SU-DHL-6 (cell line): ENCODE results near the gene AP5B1.

Source experiments
- H2AFZ ChIP-seq: fragments of 200-600 bp; sonication (generic); 2 replicates; pipeline ENCODE4 v1.6.1; 2014; ENCODE audit warnings: low read depth, mild to moderate bottlenecking, moderate library complexity, mixed read lengths, antibody characterized with exemption, low read length; ENCODE audit not compliant: severe bottlenecking
- H3F3A ChIP-seq: fragments of 200-600 bp; shearing (Covaris generic); 2 replicates; pipeline ENCODE4 v1.6.0; 2016; ENCODE audit warnings: antibody characterized with exemption, mild to moderate bottlenecking; ENCODE audit not compliant: insufficient read depth
- H3K27ac ChIP-seq: fragments of 200-600 bp; sonication (generic); 2 replicates; pipeline ENCODE4 v1.5.1; 2016; ENCODE audit warnings: low read depth, mild to moderate bottlenecking, low read length, moderate library complexity, mixed read lengths
- H3K27me3 ChIP-seq: fragments of 200-600 bp; sonication (generic), shearing (Covaris generic); 2 replicates; pipeline ENCODE4 v1.6.0; 2014; ENCODE audit warnings: mild to moderate bottlenecking, low read length
- H3K36me3 ChIP-seq: fragments of 200-600 bp; sonication (generic); 2 replicates; pipeline ENCODE4 v1.6.1; 2014; ENCODE audit warnings: mild to moderate bottlenecking, low read length, mixed read lengths
- H3K4me2 ChIP-seq: fragments of 300-600, 200-600 bp; shearing (Covaris generic), sonication (generic); 2 replicates; pipeline ENCODE4 v1.6.0; 2014; ENCODE audit warnings: low read length, low read depth, mild to moderate bottlenecking; ENCODE audit not compliant: poor library complexity, severe bottlenecking
- H3K4me3 ChIP-seq: fragments of 200-600 bp; sonication (generic); 2 replicates; pipeline ENCODE4 v1.5.1; 2014; ENCODE audit warnings: antibody characterized with exemption, low read length, mild to moderate bottlenecking, mixed read lengths; ENCODE audit not compliant: insufficient read depth, poor library complexity, severe bottlenecking
- H3K79me2 ChIP-seq: fragments of 200-600 bp; sonication (generic); 2 replicates; pipeline ENCODE4 v1.6.1; 2014; ENCODE audit warnings: mild to moderate bottlenecking, low read length, moderate library complexity; ENCODE audit not compliant: insufficient read depth
- H3K9ac ChIP-seq: fragments of 200-600 bp; sonication (generic); 2 replicates; pipeline ENCODE4 v1.7.0; 2014; ENCODE audit warnings: mild to moderate bottlenecking, low read length
- H3K9me2 ChIP-seq: fragments of 200-600 bp; sonication (generic); replicated peaks from 2 replicates; pipeline ENCODE4 v1.6.1; 2014; ENCODE audit warnings: low read length; ENCODE audit not compliant: insufficient read depth
- H3K9me3 ChIP-seq: fragments of 200-600 bp; sonication (generic); 2 replicates; pipeline ENCODE4 v1.6.1; 2014; ENCODE audit warnings: low read length, mixed read lengths; ENCODE audit not compliant: insufficient read depth
- H4K20me1 ChIP-seq: fragments of 200-600 bp; sonication (generic); 2 replicates; pipeline ENCODE4 v1.6.1; 2014; ENCODE audit warnings: low read depth, mild to moderate bottlenecking, antibody characterized with exemption, low read length, moderate library complexity, mixed read lengths
- EZH2phosphoT487 ChIP-seq: fragments of 200-600 bp; sonication (generic), shearing (Covaris generic); conservative IDR thresholded peaks from 2 replicates; pipeline ENCODE4 v1.6.1; 2018; ENCODE audit warnings: mild to moderate bottlenecking, antibody characterized with exemption, low read length, moderate library complexity, mixed read lengths
- TF ChIP-seq, protein P1 (sequence below): fragments of 200-600 bp; sonication (generic); IDR thresholded peaks from one replicate; pipeline ENCODE4 v1.5.1; 2017; ENCODE audit warnings: antibody characterized with exemption, mild to moderate bottlenecking, low read length, moderate library complexity; ENCODE audit not compliant: insufficient read depth, poor library complexity, severe bottlenecking

Gene AP5B1

DNA sequence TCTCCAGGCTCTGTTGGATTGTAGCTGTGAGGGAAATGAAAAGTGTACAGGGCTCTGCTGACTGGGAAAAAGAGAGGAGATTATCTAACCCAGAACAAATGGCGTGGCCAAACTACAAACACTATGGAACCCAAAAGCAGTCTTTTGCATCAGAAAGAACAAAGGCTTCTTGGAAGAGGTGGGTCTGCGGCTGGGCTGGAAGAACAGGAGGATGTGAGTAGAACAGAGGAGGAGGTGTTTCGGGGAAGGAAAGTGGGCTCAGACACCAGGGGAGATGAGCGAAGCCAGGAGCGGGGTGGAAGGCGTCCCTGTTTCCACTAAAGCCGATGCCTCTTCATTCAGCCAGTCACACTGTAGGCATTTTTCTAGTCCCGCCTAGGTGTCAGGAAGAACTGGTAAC is 18.1 kb upstream of the AP5B1 start:
- H4K20me1 ChIP-seq = no peaks in the 10 kb centered on the region
- no peaks in the 10 kb centered on the region for H3K9me3 ChIP-seq
- H3K9me2 ChIP-seq = no peaks in the 10 kb centered on the region
- H3K4me2 ChIP-seq = no peak overlapping the region
- no peak for TF ChIP-seq EZH2phosphoT487
- TF ChIP-seq, protein P1, sequence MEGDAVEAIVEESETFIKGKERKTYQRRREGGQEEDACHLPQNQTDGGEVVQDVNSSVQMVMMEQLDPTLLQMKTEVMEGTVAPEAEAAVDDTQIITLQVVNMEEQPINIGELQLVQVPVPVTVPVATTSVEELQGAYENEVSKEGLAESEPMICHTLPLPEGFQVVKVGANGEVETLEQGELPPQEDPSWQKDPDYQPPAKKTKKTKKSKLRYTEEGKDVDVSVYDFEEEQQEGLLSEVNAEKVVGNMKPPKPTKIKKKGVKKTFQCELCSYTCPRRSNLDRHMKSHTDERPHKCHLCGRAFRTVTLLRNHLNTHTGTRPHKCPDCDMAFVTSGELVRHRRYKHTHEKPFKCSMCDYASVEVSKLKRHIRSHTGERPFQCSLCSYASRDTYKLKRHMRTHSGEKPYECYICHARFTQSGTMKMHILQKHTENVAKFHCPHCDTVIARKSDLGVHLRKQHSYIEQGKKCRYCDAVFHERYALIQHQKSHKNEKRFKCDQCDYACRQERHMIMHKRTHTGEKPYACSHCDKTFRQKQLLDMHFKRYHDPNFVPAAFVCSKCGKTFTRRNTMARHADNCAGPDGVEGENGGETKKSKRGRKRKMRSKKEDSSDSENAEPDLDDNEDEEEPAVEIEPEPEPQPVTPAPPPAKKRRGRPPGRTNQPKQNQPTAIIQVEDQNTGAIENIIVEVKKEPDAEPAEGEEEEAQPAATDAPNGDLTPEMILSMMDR = no peak
- H3K4me3 ChIP-seq = no peak overlapping the region
- H3K27ac ChIP-seq = no peak overlapping the region
- H3K9ac ChIP-seq = no peak overlapping the region
- H2AFZ ChIP-seq = no peak overlapping the region
- no peaks in the 10 kb centered on the region for H3K79me2 ChIP-seq
- H3F3A ChIP-seq = no peaks in the 10 kb centered on the region
- H3K36me3 ChIP-seq = no peaks in the 10 kb centered on the region
- H3K27me3 ChIP-seq = no peaks in the 10 kb centered on the region

DNA sequence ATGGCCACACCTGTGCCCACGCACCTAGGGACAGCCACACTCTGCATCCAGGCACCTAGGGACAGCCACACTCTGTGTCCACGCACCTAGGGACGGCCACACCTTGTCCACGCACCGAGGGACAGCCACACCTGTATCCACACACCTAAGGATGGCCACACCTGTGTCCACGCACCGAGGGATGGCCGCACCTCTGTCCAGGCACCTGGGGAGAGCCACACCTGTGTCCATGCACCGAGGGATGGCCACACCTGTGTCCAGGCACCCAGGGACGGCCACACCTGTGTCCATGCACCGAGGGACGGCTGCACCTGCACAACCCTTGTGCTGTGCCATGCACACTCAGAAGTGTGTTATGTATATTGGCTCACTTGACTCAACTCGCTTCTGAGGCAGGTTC is 16.9 kb upstream of the AP5B1 start:
- no peaks in the 10 kb centered on the region for H3F3A ChIP-seq
- H3K79me2 ChIP-seq = no peaks in the 10 kb centered on the region
- no peaks in the 10 kb centered on the region for H4K20me1 ChIP-seq
- no peaks in the 10 kb centered on the region for H3K27me3 ChIP-seq
- H3K27ac ChIP-seq = no peak overlapping the region
- H3K4me2 ChIP-seq = no peak overlapping the region
- TF ChIP-seq, protein P1 = no peak
- TF ChIP-seq EZH2phosphoT487 = no peak
- no peak overlapping the region for H3K4me3 ChIP-seq
- H3K9me2 ChIP-seq = no peaks in the 10 kb centered on the region
- no peaks in the 10 kb centered on the region for H3K9me3 ChIP-seq
- H2AFZ ChIP-seq = no peak overlapping the region
- no peak overlapping the region for H3K9ac ChIP-seq
- no peaks in the 10 kb centered on the region for H3K36me3 ChIP-seq

DNA sequence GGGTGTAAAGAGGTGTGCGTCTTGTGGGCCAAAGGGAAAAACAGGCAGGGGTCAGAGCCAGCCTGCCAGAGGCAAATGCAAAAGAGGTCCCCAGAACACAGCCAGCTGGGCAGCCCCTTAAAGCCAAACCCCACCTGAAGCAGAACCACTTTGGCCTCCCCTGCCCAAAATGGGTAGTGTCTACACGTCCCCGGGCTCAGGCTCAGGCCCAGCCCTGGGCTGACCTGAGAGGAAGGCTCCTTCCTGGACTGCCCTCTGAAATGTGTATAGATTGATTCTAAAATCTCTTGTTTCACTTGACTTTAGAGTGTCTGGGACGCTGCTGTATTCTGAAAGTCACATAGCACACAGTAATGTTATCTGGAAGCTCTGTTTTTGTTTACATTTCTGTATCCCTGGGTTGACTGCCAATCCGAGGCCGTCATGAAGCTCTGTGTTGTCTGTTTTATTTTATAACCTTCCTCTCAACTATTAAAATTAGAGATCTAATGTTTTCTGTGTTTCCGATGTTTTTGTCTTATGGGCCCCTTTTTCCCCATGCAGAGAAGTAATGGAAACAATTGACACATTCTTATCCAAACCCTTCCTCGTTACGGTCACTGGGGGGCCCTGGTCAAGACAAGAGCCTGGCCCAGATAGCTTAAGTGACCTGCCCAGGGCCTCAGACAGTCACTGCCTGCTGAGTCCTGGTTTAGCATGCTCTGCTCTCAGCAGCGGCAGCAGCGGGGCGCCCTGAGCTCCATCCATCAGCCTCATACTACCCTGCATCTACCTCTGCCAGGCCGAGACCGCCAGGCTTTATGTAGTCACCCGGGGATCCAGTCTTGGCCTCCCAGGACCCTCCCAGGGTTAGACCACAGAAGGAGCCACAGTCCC is 16.2 kb upstream of the AP5B1 start:
- no peaks in the 10 kb centered on the region for H3K9me2 ChIP-seq
- no peak overlapping the region for H2AFZ ChIP-seq
- H3K4me3 ChIP-seq = no peak overlapping the region
- no peaks in the 10 kb centered on the region for H3F3A ChIP-seq
- no peak overlapping the region for H3K4me2 ChIP-seq
- H3K27me3 ChIP-seq = no peaks in the 10 kb centered on the region
- no peaks in the 10 kb centered on the region for H3K9me3 ChIP-seq
- H3K27ac ChIP-seq = no peak overlapping the region
- H3K9ac ChIP-seq = no peak overlapping the region
- no peaks in the 10 kb centered on the region for H4K20me1 ChIP-seq
- no peaks in the 10 kb centered on the region for H3K36me3 ChIP-seq
- no peaks in the 10 kb centered on the region for H3K79me2 ChIP-seq
- no peak for TF ChIP-seq EZH2phosphoT487
- TF ChIP-seq, protein P1 = no peak
